ENCODE measurements around the gene BCL2L1.
"Not testable (repeated sequence)": the region's sequence is repeated elsewhere in the genome, so short reads cannot be mapped to it uniquely, and the experiment has no call there.

BCL2L1 gene

GRCh38 chr20:31642837-31643236 is 79.8 kb downstream of the BCL2L1 start:
- DNase-seq, result no peak

GRCh38 chr20:31641391-31641790 is 81.3 kb downstream of the BCL2L1 start:
- DNase-seq, result no peak

DNA sequence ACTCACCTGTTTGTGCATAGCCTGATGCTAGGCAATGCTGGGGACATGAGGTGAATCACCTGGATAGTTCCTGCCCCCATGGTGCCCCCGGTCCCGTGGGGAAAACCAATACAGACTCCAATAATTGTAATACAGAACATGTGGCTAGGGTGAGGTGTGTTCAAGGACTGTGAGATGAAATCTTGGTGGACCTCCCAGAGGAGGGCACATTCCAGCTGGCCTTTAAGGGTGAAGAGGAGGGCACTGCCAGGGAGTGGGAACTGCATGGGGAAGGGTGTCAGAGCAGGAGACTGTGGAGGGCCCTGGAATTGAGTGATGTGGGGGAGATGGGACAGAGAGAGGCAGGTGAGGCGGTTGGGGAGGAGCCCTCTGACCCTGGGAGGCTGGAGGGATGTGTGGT is 82.4 kb downstream of the BCL2L1 start:
- DNase-seq, result no peak

DNA sequence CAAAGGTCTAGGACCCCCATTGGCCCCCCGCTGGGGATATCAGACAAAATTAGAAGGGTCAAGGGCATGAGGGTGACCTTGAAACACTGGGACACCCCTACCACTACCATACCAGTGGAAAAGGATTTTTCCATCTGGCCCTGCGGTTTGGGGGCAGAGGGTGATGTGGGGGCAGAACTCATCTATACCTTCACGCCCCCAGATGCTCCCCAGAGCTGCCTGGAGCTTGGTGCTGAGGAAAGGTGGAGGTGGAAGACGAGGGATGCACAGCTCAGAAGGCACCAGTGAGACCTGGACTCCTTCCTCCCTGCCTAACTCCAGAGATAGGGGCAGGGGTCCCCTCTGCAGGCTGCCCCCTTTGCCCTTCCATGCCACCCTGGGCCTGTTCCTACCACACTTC is 83.9 kb downstream of the BCL2L1 start:
- no peak for DNase-seq

GRCh38 chr20:31638317-31638716 is 84.4 kb downstream of the BCL2L1 start:
- DNase-seq, result no peak

GRCh38 chr20:31637660-31638059 is 85.0 kb downstream of the BCL2L1 start, which contains the start of gene COX4I2:
TSS of gene COX4I2 (plus strand) at chr20:31637912. CDS start at chr20:31639018, 1,106 bp downstream.
- DNase-seq, result no peak

DNA sequence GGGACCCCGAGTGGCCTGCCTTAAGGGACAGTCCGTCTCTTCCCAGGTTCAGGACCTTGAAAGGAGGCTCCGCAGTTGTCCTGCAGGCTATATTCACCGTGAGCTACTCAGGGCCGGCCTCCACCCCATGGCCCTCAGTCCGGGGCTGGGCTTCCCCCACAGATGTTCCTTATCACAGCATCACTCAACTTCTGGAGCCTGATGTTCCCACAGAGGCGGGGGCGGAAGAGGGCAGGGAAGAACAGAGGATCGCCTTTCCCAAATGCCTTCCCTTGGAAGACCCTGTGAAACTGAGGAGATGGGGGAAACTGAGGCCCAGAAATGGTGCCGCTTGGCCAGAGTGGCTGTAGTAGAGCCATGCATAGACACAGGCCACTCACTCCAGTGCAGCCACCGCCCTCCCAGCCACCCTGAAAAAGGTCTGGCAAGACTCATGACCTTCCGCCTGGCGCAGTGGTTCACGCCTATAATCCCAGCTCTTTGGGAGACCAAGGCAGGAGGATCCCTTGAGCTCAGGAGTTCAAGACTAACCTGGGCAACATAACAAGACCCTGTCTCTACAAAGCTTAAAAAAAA is 89.2 kb downstream of the BCL2L1 start:
- no peak for DNase-seq

GRCh38 chr20:31632548-31633338 is 89.9 kb downstream of the BCL2L1 start:
- DNase-seq, result no peak

- peak; percentile 76 for DNase-seq
Observed at GRCh38 chr20:31630187-31630790, 92.4 kb downstream of the BCL2L1 start.

DNA sequence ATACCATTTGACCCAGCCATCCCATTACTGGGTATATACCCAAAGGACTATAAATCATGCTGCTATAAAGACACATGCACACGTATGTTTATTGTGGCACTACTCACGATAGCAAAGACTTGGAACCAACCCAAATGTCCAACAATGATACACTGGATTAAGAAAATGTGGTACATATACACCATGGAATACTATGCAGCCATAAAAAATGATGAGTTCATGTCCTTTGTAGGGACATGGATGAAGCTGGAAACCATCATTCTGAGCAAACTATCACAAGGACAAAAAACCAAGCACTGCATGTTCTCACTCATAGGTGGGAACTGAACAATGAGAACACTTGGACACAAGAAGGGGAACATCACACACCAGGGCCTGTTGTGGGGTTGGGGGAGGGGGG is 94.6 kb downstream of the BCL2L1 start:
- not testable (repeated sequence) for DNase-seq

DNA sequence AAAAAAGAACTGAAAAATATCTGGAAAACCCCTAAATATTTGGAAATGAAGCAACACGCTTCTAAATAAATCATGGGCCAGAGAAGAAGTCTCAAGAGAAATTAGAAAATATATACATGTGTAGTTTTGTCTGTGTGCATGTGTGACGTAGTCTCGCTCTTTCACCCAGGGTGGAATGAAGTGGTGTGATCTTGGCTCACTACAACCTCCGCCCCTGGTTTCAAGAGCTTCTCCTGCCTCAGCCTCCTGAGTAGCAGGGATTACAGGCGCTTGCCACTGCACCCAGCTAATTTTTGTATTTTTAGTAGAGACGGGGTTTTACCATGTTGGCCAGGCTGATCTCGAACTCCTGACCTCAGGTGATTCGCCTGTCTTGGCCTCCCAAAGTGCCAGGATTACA is 96.1 kb downstream of the BCL2L1 start:
- DNase-seq, result not testable (repeated sequence)

- not testable (repeated sequence) for DNase-seq
Observed at GRCh38 chr20:31623123-31623505, 99.6 kb downstream of the BCL2L1 start.

DNA sequence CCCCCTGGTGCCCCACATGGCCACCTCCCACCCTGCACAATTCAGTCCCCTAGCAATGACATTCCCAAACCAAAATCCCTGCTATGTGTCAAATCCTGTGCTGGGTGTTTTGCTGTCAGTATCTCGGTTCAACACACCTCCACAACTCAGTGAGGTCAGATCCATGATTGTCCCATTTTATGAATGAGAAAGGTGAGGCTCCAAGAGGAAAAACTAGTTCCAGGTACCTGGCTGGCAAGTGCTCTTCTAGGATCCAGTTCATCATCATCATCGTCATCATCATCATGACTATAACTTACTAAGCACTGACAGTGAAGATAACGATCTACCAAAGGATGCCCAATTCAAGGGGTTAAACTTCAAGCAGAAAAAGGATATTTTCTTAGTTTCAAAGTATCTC is 102.4 kb downstream of the BCL2L1 start:
- no peak for DNase-seq

DNA sequence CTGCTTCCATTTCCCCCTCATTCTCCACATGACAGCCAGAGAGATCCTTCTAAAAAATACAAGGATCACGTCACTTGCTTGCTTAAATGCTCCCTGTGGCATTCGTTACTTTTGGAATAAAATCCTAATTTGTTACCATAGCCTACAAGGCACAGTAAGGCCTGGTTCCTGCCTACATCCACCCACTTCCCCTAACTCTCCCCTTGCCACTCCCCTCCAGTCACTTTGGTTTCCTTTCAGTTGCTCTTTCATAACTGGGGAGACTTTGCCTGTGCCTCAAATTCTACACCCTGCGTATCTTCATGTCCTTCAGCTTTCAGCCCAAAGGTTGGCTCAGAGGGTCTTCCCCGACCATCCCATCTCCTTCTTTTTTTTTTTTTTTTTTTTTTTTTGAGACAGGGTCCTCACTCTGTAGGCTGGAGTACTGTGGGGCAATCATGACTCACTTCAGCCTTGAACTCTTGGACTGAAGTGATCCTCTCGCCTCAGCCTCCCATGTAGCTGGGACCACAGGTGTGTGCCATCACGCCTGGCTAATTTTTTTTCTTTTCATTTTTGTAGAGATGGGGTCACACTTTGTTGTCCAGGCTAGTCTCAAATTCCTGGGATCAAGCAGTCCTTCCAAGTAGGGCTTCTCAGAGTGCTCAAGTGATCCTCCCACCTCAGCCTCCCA is 105.1 kb downstream of the BCL2L1 start:
- DNase-seq, result no peak

GRCh38 chr20:31615416-31615815 is 107.3 kb downstream of the BCL2L1 start:
- DNase-seq, result no peak
